ENCODE results near the gene HAVCR1. TPM values are rescaled to one million over a fixed set of nuclear protein-coding genes. Genes with fewer than 3 reads are reported as not detected.

The HAVCR1 gene
- total RNA-seq = under 1 TPM; 0.17 to 0.42 TPM

- no peaks in the 10 kb centered on the region for H3K9me3 Mint-ChIP-seq
Observed at GRCh38 chr5:157059093-157059539, at the start of gene HAVCR1. TSS of gene HAVCR1 (minus strand) at chr5:157059116. CDS start at chr5:157057943, 1,173 bp downstream.

DNA sequence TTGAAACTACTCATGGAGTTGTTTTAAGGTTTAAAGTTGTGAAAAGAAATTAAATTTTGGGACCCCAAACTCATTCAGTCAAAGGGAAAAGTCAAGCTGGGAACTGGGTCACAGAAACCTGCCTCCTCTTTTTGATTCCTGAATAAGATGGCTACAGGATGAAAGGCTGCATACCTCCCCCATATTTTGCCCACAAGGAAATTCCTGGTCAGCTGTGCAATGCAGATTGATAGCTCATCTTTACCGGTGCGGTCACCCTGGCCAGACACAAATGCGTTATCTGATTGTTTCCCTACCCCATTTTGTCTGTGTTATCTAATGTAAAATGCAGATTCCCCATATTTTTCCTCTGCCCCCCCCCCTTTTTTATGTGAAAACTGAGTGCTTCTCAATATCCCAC is 48.6 kb upstream of the HAVCR1 start:
- H3K4me1 Mint-ChIP-seq (ENCODE audit: low read depth) = peaks cover 40% of the 10 kb centered on the region
- intact Hi-C loops (cut with micrococcal nuclease) = loop anchor here (5.0 kb wide), 2 partner anchors 495 to 705 kb away; no protein-coding TSS in a partner anchor

More at GRCh38 chr5:157059093-157059539, at the start of gene HAVCR1:
- no peak within 1 kb of the TSS for H3K27ac Mint-ChIP-seq
- no peak for DNase-seq
- no peaks in the 10 kb centered on the region for H3K27me3 Mint-ChIP-seq (ENCODE audit: low read depth)
- intact Hi-C loops (cut with micrococcal nuclease) = no loop called here
- no peak within 1 kb of the TSS for H3K4me3 Mint-ChIP-seq
- CTCF ChIA-PET = no interaction called here
- no peaks in the 10 kb centered on the region for H3K36me3 Mint-ChIP-seq (ENCODE audit: low read depth)
- H3K4me1 Mint-ChIP-seq (ENCODE audit: low read depth) = no peaks in the 10 kb centered on the region

DNA sequence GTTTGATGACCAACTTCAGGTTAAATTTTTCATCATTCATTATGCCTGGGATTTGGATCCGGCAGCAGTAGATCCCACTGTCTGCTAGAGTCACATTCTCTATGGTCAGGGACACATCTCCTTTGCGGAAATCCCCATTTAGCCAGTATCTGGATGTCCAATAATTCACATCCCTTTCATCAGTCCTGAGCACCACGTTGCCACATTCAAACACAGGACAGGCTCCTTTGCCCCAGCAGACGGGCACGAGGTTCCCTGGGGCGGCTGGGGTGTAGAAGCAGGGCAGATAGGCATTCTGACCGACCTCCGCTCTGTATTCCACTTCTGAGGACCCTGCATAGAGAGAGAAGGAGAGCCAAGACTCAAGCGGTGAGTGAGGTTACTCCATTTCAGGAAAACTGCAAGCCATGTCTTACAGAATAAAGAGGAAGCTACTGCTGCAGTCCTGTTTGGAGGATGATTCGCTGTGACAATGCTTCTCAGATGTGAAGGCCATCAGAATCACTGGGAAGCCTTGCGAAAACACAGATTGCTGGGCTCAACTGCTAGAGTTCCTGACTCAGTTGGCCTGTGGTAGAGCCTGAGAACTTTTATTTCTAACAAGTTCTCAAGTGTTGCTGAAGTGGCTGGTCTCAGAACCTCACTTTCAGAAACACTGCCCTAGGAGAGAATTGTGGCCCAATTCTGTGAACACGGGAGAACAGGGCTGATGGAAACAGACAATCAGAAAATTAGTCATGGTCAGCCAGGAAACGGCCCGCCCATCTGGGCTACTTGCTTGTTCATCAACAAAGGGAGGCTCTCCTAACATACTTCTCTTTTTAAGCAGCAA is 47.9 kb upstream of the HAVCR1 start:
- CTCF ChIA-PET = interaction anchor here (0.9 kb wide), 1 partner anchor 10 kb away, joined by 4 read pairs; no protein-coding TSS in a partner anchor
- no peaks in the 10 kb centered on the region for H3K9me3 Mint-ChIP-seq
- no peaks in the 10 kb centered on the region for H3K36me3 Mint-ChIP-seq (ENCODE audit: low read depth)
- H3K4me1 Mint-ChIP-seq (ENCODE audit: low read depth) = peaks cover 40% of the 10 kb centered on the region
- no peaks in the 10 kb centered on the region for H3K27me3 Mint-ChIP-seq (ENCODE audit: low read depth)
- peak overlapping the region; percentile 45 for H3K4me3 Mint-ChIP-seq
- peak; percentile 52 for DNase-seq
- intact Hi-C loops (cut with micrococcal nuclease) = loop anchor here (5.0 kb wide), 2 partner anchors 495 to 705 kb away; no protein-coding TSS in a partner anchor
- peak overlapping the region; percentile 43 for H3K27ac Mint-ChIP-seq

More for the DNA sequence above, 48.6 kb upstream of the HAVCR1 start:
- Mint-ChIP-seq H3K9me3 (no peaks in the 10 kb centered on the region), H3K4me3 (peak overlapping the region; percentile 45), H3K36me3 (ENCODE audit: low read depth) (no peaks in the 10 kb centered on the region), H3K27me3 (ENCODE audit: low read depth) (no peaks in the 10 kb centered on the region), H3K27ac (peak overlapping the region; percentile 43)
- CTCF ChIA-PET = interaction anchor here (0.9 kb wide), 1 partner anchor 9 kb away, joined by 4 read pairs; no protein-coding TSS in a partner anchor
- no peak for DNase-seq

- peak; percentile 71 for DNase-seq
Observed at GRCh38 chr5:157100140-157100679, 41.3 kb upstream of the HAVCR1 start.

GRCh38 chr5:157088342-157088990 is 29.6 kb upstream of the HAVCR1 start:
- Mint-ChIP-seq H3K4me1 (ENCODE audit: low read depth) (no peaks in the 10 kb centered on the region), H3K27ac (no peak overlapping the region), H3K9me3 (no peaks in the 10 kb centered on the region), H3K27me3 (ENCODE audit: low read depth) (no peaks in the 10 kb centered on the region), H3K36me3 (ENCODE audit: low read depth) (peaks cover 6% of the 10 kb centered on the region), H3K4me3 (no peak overlapping the region)
- intact Hi-C loops (cut with micrococcal nuclease) = no loop called here
- DNase-seq = no peak
- CTCF ChIA-PET = interaction anchor here (0.9 kb wide), 1 partner anchor 44 kb away, joined by 3 read pairs; no protein-coding TSS in a partner anchor

More at GRCh38 chr5:157100140-157100679, 41.3 kb upstream of the HAVCR1 start:
- no peaks in the 10 kb centered on the region for H3K9me3 Mint-ChIP-seq
- H3K27ac Mint-ChIP-seq = peak overlapping the region; percentile 96
- intact Hi-C loops (cut with micrococcal nuclease) = loop anchor here (1.0 to 2.0 kb wide), 7 partner anchors 9 to 365 kb away; partner anchors contain the start of genes HAVCR2 and MED7
- H3K4me1 Mint-ChIP-seq (ENCODE audit: low read depth) = peaks cover 29% of the 10 kb centered on the region
- H3K36me3 Mint-ChIP-seq (ENCODE audit: low read depth) = peaks cover 2% of the 10 kb centered on the region
- H3K4me3 Mint-ChIP-seq = peak overlapping the region; percentile 32
- CTCF ChIA-PET = interaction anchor here (0.6 to 1.7 kb wide), 4 partner anchors 9 to 73 kb away, joined by 3 to 4 read pairs (median 4); no protein-coding TSS in a partner anchor
- H3K27me3 Mint-ChIP-seq (ENCODE audit: low read depth) = no peaks in the 10 kb centered on the region

- no peak for DNase-seq
- Mint-ChIP-seq H3K4me3 (no peak overlapping the region), H3K27me3 (ENCODE audit: low read depth) (no peaks in the 10 kb centered on the region), H3K9me3 (no peaks in the 10 kb centered on the region), H3K4me1 (ENCODE audit: low read depth) (no peaks in the 10 kb centered on the region), H3K27ac (no peak overlapping the region), H3K36me3 (ENCODE audit: low read depth) (peaks cover 6% of the 10 kb centered on the region)
- intact Hi-C loops (cut with micrococcal nuclease) = no loop called here
- CTCF ChIA-PET = no interaction called here
Observed at GRCh38 chr5:157086751-157087359, 27.9 kb upstream of the HAVCR1 start.

- Mint-ChIP-seq H3K4me1 (ENCODE audit: low read depth) (no peaks in the 10 kb centered on the region), H3K36me3 (ENCODE audit: low read depth) (peaks cover 6% of the 10 kb centered on the region), H3K27me3 (ENCODE audit: low read depth) (no peaks in the 10 kb centered on the region), H3K27ac (no peak overlapping the region), H3K4me3 (no peak overlapping the region), H3K9me3 (no peaks in the 10 kb centered on the region)
- intact Hi-C loops (cut with micrococcal nuclease) = no loop called here
- CTCF ChIA-PET = interaction anchor here (0.6 kb wide), 2 partner anchors 14 to 46 kb away, joined by 3 to 4 read pairs; no protein-coding TSS in a partner anchor
- DNase-seq = no peak
Observed at GRCh38 chr5:157085930-157086329, 27.0 kb upstream of the HAVCR1 start.

DNA sequence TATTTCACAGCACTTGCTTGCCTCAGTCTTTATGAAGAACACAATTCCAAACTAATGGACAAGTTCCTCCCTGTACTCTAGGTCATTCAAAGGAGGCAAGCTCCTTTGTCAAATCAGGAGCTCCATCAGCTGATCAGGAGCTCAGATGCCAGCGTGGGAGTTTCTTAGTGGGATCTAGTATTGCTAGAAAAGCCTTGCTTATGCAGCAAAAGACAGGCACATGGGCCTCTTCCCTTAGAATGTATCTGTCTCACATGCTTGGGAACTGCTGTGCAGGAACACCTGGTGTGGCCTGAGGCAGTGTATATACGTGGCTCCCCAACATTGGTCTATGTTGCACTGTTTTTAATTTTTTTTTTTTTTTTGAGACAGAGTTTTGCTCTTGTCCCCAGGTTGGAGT is 21.4 kb upstream of the HAVCR1 start:
- no peak for DNase-seq
- H3K4me1 Mint-ChIP-seq (ENCODE audit: low read depth) = peaks cover 2% of the 10 kb centered on the region
- CTCF ChIA-PET = interaction anchor here (0.7 to 1.0 kb wide), 2 partner anchors 13 to 51 kb away, joined by 3 read pairs; no protein-coding TSS in a partner anchor
- intact Hi-C loops (cut with micrococcal nuclease) = no loop called here
- no peak overlapping the region for H3K27ac Mint-ChIP-seq
- H3K9me3 Mint-ChIP-seq = no peaks in the 10 kb centered on the region
- no peaks in the 10 kb centered on the region for H3K36me3 Mint-ChIP-seq (ENCODE audit: low read depth)
- no peaks in the 10 kb centered on the region for H3K27me3 Mint-ChIP-seq (ENCODE audit: low read depth)
- H3K4me3 Mint-ChIP-seq = no peak overlapping the region

DNA sequence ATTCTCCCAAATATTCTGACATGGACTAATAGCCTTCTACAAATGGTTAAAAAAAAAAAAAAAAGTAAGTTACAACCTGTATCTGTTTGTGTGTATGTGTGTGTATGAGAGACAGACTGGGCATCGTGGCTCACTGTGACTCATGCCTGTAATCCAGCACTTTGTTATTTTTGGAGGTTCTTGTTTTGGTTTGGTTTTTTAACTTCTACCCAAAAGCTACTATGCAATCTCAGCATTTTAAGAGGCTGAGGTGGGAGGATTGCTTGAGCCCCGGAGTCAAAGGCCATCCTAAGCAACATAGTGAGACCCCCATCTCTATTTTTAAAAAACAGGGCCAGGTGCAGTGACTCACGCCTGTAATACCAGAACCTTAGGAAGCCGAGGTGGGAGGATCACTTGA is 17.6 kb upstream of the HAVCR1 start:
- H3K4me1 Mint-ChIP-seq (ENCODE audit: low read depth) = peaks cover 12% of the 10 kb centered on the region
- no peak for DNase-seq
- CTCF ChIA-PET = interaction anchor here (0.6 kb wide), 1 partner anchor 120 kb away, joined by 3 read pairs; no protein-coding TSS in a partner anchor
- intact Hi-C loops (cut with micrococcal nuclease) = no loop called here
- no peak overlapping the region for H3K4me3 Mint-ChIP-seq
- H3K27me3 Mint-ChIP-seq (ENCODE audit: low read depth) = no peaks in the 10 kb centered on the region
- no peaks in the 10 kb centered on the region for H3K36me3 Mint-ChIP-seq (ENCODE audit: low read depth)
- no peaks in the 10 kb centered on the region for H3K9me3 Mint-ChIP-seq
- H3K27ac Mint-ChIP-seq = no peak overlapping the region

GRCh38 chr5:157072508-157072907 is 13.6 kb upstream of the HAVCR1 start:
- Mint-ChIP-seq H3K4me3 (no peak overlapping the region), H3K27me3 (ENCODE audit: low read depth) (no peaks in the 10 kb centered on the region), H3K27ac (no peak overlapping the region), H3K9me3 (no peaks in the 10 kb centered on the region), H3K4me1 (ENCODE audit: low read depth) (peaks cover 12% of the 10 kb centered on the region), H3K36me3 (ENCODE audit: low read depth) (no peaks in the 10 kb centered on the region)
- intact Hi-C loops (cut with micrococcal nuclease) = no loop called here
- DNase-seq = no peak
- CTCF ChIA-PET = interaction anchor here (0.6 kb wide), 2 partner anchors 10 to 14 kb away, joined by 3 to 4 read pairs; no protein-coding TSS in a partner anchor

- H3K36me3 Mint-ChIP-seq (ENCODE audit: low read depth) = no peaks in the 10 kb centered on the region
- DNase-seq = no peak
- H3K27me3 Mint-ChIP-seq (ENCODE audit: low read depth) = no peaks in the 10 kb centered on the region
- no peak overlapping the region for H3K27ac Mint-ChIP-seq
- CTCF ChIA-PET = no interaction called here
- H3K4me3 Mint-ChIP-seq = no peak overlapping the region
- H3K4me1 Mint-ChIP-seq (ENCODE audit: low read depth) = peaks cover 8% of the 10 kb centered on the region
- H3K9me3 Mint-ChIP-seq = no peaks in the 10 kb centered on the region
- intact Hi-C loops (cut with micrococcal nuclease) = no loop called here
Observed at GRCh38 chr5:157069949-157070348, 11.0 kb upstream of the HAVCR1 start.

Data from activated naive CD4-positive, alpha-beta T cell treated with anti-CD3 and anti-CD28 coated beads for 36 hours (primary cell).